Hepatocyte (in vitro differentiated cells): Measurements from ENCODE around the gene KIF26B.

Source experiments
- CTCF ChIP-seq: fragments of 200-600 bp; sonication (generic); IDR thresholded peaks from 2 replicates; pipeline ENCODE4 v1.5.1; 2016; ENCODE audit warnings: antibody characterized with exemption, mild to moderate bottlenecking; ENCODE audit not compliant: poor library complexity
- EZH2 ChIP-seq: fragments of 200-600 bp; sonication (generic); IDR thresholded peaks from 2 replicates; pipeline ENCODE4 v1.6.1; 2016; ENCODE audit warnings: antibody characterized with exemption, mild to moderate bottlenecking, borderline replicate concordance

GRCh38 chr1:245530937-245531336 is 376.2 kb downstream of the KIF26B start:
- TF ChIP-seq EZH2, result no peak
- no peak for TF ChIP-seq CTCF
